ENCODE measurements around the gene SCGB3A1.

Gene SCGB3A1

GRCh38 chr5:180598797-180599589 lies 7.7 kb upstream of the SCGB3A1 start:
- DNase-seq (ENCODE audit: low spot score): peak; percentile 9

GRCh38 chr5:180598316-180598701 lies 7.0 kb upstream of the SCGB3A1 start:
- no peak for TF ChIP-seq CTCF (IDR thresholded peaks at IDR 0.05; ENCODE audit: extremely low read depth, missing control alignments)

More at GRCh38 chr5:180598797-180599589, 7.7 kb upstream of the SCGB3A1 start:
- no peak for TF ChIP-seq CTCF (IDR thresholded peaks at IDR 0.05; ENCODE audit: extremely low read depth, missing control alignments)

GRCh38 chr5:180596668-180597231 lies 5.5 kb upstream of the SCGB3A1 start:
- peak; percentile 5 for DNase-seq (ENCODE audit: low spot score)
- no peak for TF ChIP-seq CTCF (IDR thresholded peaks at IDR 0.05; ENCODE audit: extremely low read depth, missing control alignments)

More at GRCh38 chr5:180598316-180598701, 7.0 kb upstream of the SCGB3A1 start:
- DNase-seq (ENCODE audit: low spot score): peak; percentile 7

- no peak for TF ChIP-seq CTCF (IDR thresholded peaks at IDR 0.05; ENCODE audit: extremely low read depth, missing control alignments)
- DNase-seq (ENCODE audit: low spot score): peak; percentile 8
Measured at GRCh38 chr5:180596115-180596667, 4.9 kb upstream of the SCGB3A1 start.

- no peak for DNase-seq (ENCODE audit: low spot score)
- TF ChIP-seq CTCF (IDR thresholded peaks at IDR 0.05; ENCODE audit: extremely low read depth, missing control alignments): no peak
Measured at GRCh38 chr5:180595381-180596114, 4.2 kb upstream of the SCGB3A1 start.

GRCh38 chr5:180595046-180595379 lies 3.7 kb upstream of the SCGB3A1 start:
- no peak for DNase-seq (ENCODE audit: low spot score)
- TF ChIP-seq CTCF (IDR thresholded peaks at IDR 0.05; ENCODE audit: extremely low read depth, missing control alignments): no peak
